RKO (cell line): ENCODE measurements around the gene EDN2.

Source experiments
- DNase-seq: peaks from one replicate; pipeline ENCODE4 v3.0.0-alpha.2; 2016; ENCODE audit warnings: low spot score

EDN2 gene

DNA sequence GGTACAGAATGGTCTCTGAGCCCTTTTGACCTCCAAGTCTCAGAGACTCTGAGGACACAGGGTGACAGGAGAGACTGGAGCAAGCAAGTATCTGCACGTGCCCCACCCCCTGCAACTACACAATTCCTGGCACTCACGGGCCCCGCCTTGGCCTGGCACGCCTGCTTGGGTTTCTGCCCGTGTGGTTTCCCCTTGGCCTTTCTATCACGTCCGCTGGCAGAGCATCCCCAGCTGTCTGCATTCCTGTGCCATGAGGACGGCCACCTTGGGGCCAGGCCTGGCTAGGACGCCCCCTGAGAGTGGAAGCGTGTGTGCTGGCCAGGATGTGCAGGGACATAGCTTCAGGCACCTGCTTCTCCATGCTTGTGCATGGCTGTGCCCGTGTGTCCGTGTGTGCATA, 14.3 kb upstream of the EDN2 start:
- DNase-seq = no peak

DNA sequence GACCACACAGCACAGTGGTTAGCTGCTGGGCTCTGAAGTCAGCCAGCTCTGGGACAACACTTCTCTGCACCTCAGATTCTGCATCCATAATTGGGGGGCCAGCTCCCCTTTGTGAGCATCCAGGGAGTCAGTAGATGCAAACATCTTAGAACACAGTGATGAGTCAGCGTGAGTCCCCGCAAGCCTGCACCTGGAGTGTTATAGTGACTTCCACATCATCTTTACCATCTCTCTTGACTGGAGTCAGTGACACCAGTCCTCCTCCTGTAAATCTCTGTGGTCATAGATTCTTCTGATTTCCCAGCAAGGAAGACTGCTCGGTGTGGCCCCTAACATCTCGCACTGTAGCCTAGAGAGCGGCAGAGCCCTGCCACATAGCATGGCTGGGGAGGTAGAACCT, 13.9 kb upstream of the EDN2 start:
- peak; percentile 52 for DNase-seq

DNA sequence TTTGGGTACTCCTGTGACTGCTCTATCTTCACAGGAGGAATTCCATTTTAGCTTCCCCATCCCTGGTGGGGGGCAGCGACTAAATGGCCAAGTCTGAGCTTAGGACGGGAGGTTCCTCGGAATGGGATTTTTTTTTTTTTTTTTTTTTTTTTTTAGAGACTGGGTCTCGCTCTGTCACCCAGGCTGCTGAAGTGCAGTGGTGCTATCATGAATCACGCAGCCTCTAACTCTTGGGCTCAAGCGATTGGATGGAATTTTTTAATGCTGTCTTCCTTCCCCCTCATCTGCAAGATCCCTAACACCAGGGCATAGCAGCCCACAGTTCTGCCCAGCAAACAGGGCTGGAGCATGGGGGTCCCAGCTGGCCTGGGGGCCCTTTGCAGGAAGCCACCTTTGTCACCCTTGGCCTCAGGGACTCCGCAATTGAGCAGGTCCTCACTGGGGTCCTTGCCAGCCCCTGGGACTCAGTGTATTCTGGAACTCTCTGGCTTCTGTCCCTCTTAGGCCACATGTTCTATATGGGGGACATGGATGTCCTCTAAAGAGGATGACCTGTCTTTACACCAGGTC, 13.1 kb upstream of the EDN2 start:
- DNase-seq = no peak

DNA sequence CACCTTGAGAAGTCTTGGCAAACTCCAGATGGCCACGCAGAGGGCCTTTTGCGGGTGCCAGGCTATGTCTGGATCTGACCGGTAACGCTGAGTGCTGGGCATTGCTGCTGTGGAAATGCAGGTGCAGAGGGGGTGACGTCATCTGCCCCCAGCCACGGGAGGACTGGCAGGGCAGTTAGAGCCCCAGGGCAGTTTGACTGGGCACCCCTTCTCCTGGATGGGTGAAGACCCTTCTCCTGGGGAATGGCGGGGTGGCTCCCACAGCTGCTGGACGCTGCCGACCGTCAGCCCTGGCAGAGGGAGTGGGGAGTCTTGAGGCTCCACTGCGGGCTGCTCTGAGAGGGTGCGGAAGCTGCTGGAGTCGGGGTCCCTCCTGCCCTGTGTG, 12.6 kb upstream of the EDN2 start:
- DNase-seq = no peak

DNA sequence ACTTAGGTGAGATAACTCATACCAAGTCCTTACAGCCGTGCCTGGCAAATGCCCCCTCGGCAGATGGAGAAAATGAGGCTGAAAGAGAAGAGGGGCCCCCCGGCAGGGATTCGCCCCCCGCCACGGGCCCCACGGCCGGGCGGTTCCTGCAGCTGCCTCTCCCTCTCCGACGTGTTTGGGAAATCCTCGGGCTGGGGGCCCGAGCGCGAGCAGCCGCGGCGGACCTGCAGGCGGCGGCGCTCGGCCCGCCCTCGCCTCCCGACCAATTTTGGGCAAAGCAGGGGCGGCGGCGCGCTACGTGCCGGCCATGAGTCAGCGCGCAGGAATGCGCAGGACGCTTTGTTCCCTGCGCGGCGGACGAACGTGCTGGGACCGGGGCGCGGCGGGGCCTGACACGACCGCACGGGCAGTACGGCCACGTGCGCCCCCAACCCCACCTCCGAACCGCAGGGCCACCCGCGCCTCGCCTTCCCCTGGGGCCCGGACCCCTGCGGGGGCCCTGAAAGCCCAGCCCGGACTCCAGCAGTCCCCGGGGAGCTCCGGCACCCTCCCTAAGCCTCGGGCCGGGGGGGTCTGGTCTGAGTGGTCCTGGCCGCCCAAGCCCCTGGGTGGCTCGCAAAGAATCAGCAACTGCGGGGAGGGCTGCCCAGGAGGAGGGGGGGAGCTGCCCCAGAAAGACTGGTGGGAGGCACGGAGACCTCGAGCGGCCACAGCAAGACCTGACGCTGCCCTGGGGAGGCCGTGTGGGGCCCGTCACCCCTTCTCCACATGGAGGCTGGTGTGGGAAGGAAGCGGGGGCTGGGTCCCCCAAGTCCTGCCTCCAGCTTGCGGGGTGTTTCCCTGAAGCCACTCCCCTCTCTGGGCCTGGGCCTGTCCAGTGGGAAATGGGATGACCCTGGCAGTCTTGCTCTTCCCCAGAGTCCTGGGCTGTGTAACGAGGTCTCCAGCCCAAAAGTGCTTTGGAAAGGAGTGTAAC, 11.9 kb upstream of the EDN2 start:
- DNase-seq = peak; percentile 90

DNA sequence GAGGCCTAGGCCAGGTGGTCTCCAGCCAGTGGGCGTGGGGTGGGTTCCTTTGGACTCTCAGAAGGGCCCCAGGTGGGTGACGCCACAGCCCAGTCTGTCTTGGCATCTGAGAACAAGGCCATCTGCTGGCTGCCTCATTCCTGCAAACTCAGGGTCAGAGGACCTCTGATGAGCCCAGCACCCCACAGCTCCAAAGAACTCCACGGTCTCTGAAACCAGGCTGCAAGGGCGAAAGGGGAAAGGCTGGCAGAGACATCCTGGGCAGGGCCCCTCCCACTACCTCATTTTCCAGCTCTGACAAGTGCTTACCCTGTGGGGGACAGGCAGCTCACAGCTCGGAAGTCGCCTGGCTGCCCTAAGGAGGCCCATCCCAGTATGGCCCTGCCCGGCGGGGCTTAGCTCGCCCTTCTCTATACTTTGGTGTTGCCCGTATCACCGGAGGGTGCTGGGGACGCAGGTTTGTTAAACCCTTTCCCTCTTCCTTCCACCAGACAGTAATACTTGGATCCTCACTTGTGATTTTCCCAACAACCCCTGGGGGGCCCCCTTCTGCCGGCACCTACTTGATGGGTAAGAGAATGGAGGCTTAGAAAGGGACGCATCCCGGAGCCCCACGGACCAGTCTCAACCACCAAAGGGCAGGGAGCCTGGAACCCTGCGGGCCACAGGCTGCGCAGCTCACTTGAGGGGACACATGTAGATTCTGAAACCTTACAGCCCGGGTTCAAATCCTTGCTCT, 10.9 kb upstream of the EDN2 start:
- DNase-seq = peak; percentile 57

DNA sequence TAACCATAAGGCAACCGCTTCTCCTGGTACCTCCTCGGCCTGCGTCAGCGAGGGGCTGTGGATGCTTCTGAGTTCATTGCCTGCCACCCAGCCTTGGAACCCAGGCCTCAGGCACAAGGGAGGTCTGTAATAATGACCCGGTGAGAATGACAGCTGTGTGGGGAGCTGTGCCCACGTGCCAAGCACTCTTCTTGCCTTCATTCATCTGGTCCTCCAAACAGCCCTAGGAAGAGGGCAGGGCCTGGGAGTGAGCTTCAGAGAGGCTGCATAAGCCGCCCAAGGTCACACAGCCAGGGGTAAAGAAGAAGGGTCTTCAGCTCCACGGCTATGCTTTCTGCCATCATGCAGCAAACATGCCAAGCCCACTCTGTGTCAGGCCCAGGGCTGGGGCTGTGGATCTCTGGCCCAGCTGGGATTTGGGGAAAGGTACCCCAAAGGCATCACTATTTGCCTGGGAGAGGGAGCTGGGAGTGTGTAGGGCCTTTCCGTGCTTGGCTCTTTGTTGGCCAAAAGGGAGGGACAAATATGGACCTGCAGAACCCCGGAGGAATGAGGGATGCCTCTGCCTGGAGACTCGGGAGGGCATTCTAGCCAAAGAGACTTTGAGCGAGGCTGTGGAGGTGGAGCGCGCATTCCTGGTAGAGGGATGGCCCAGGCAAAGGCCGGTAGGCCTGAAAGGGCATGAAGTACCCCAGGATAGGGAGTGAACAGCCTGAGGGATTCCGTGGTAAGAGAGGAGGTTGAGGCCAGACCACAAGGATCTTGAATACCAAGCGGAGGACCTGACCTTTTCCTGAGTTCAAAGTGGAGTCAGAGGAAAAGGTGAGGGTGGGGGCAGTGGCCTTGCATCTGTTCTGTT, 10.1 kb upstream of the EDN2 start:
- no peak for DNase-seq

DNA sequence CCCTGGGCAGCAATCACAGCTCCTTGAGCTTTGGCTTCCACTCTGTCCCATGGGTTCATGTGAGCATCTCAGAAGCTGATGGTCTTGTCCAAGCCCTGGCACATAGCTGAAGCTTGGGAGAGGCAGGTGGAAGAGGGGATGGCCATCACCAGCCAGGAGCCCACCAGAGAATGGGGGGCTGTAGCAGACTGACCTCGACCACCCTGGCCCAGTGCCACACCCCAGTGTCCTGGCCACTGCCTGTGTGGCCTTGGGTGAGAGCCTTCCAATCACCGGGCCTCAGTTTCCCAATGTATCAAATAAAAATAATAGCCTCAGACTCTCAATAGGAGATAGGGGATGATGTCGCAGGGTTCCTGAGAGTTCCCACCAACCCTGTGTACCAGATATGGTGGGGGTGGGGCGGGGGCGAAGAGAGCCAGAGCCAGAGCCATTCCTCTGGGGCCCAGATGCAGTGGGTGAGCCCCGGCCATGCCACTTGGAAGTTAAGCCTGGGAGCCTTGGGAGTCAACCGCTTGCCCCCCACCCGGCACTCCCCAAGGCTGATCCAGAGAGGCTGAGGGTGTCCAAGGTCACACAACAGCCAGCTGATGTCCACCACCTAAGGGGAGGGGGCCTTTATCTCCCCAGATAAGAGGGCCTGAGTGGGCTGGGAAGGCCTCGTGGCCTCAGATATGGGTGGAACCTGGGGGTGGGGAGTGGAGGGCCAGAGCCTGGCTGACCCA, 9.3 kb upstream of the EDN2 start:
- no peak for DNase-seq

DNA sequence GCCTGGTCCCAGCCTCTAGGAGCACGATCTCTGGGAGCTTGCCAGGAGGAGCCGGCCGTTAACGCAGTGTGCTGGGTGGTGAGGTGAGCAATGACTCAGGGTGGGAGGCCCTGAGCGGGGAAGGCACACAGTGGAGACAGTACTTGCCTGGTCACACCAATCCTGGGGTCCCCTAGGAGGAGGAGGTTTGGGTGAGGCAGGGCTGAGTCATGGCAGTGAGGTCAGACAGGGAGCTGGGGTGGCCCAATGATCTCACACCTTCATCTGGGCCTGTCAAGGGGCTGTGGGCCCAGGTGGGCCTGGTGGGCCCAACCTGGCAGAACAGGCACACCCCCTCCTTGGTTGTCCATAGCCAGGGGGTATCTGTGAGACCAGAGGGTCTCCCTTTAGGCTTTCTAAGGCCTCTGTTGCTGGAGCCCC, 8.6 kb upstream of the EDN2 start:
- DNase-seq = peak; percentile 89

DNA sequence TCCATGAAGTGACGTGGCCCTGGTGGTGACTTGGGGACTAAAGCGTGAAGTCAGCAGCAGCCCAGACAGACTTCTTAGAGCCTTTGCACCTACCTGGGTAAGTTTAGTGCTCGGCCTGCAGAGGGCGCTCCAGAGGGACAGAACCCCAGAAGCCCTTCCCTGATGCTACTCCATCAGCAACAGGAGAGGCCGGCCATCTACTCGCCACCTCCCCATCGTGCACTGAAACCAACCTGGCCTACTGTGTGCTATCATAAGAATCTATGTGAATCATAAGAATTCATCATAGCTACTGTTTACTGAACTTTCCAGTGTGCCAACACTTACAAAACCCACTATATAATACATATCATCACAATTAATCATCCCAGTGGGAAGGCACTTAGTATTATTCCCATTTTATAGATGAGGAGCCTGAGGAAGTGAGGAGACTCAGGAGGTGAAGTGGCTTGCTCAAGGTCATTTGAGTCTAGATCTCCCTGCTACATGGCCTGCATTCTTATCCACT, 7.9 kb upstream of the EDN2 start:
- no peak for DNase-seq

DNA sequence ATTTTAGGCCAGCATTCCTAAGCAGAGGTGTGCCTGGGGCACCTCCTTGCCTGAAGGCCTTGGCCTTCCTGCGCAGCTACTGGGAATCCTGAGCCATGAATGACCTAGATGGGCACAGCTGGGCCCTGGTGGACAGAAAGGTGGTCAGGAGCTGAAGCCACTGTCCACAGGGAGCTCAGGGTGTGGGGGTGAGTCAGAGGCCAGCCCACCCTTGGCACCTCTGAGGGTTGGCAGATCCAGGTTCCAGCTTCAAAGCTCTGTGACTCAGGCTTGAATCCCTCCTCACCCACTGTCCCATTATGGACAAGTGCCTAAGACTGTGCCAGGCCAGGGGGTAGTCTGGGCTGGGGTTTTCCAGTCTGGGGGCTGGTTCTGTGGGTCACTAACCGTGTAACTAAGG, 6.4 kb upstream of the EDN2 start:
- no peak for DNase-seq

DNA sequence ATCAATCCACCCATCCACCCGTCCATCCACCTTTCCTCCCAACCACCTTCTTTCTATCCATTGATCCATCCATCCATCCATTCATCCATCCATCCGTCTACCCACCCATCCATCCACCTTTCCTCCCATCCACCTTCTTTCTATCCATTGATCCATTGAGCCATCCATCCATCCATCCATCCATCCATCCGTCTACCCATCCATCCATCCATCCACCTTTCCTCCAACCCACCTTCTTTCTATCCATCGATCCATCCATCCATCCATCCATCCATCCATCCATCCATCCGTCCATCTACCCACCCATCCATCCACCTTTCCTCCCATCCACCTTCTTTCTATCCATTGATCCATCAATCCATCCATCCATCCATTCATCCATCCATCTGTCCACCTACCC, 5.1 kb upstream of the EDN2 start:
- no peak for DNase-seq

DNA sequence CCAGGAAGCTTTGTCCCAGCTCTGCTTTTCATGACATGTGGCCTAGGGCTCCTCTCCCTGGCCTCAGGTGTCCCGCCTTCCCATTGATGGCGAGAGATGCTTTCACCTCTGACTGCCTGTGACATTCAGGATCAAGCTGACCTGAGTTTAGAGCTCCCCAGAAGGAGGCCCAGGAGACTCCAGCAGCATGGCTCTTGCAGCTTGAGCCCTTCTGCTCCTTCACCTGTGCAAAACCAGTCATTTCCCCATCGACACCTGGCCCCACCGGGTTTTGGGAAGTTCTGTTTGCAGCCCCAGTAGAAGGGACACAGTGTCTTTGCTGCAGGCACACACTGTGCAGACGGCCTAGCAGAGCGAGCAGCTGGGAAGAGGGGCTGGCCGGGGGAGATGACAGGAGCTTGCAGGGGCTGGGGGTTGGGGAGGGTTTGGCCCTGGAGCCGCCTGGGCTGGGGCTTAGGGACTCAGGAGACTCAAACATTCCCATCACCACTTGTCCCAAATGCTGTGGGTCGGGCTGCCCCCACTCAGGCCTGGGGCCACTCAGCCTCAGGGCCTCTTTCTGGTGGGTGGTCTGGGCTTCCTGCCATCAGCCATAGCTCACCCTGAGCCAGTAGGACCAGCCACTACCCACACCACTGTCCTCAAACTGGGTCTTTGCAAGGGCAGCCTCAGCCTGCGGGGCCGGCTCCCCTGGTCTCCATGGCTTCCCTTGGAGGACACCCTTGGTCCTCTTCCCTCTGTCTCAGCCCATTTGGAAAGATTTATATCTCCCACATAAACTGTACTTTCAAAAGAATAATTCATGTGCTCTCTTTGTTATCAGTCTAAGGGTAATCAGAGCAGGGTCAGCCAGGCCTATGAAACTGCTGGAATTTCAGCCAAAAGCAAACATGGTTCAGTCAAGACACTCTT, 3.8 kb upstream of the EDN2 start:
- no peak for DNase-seq

DNA sequence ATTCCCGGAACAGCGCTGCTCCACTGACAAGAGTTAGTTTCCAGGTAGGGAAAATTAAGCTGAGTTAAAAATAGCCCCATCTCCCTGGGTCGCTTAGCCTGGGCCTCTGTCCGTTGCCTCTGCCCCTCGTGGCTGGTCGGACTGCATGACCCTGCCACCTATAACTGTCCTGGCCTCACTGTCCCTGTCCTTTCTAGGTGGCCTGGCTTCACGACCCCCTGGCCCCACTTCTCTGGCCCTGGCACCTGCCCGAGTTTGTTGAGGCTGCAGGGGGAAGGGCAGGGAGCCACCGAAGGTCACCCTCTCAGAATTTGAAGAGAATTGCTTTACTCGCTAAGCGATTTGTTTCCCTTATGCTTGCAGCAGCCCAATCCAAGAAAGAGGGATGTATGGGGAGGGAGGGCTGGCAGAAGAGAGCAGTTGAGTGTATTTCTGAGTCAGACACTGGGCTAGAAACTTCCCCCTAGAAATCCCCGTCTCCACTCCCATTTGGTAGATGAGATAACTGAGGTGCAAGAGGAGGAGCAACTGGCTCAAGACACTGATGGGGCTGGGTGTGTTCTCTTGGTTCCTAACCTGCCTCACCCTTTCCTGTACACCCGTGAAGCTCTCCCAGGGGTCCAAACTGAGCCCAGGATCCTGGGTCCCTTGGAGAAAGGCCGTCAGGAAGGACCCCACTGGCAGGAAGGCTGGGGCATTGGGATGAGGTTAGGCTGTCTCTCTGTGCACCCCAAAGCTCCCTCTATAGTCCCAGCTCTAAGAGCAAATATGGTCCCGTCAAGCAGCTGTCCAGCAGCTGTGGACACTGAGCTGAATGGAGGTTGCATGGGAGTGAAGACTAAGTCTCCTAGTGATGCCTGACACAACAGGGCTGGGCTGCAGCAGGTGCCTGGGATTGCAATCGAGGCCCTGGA, 2.9 kb upstream of the EDN2 start:
- DNase-seq = no peak

DNA sequence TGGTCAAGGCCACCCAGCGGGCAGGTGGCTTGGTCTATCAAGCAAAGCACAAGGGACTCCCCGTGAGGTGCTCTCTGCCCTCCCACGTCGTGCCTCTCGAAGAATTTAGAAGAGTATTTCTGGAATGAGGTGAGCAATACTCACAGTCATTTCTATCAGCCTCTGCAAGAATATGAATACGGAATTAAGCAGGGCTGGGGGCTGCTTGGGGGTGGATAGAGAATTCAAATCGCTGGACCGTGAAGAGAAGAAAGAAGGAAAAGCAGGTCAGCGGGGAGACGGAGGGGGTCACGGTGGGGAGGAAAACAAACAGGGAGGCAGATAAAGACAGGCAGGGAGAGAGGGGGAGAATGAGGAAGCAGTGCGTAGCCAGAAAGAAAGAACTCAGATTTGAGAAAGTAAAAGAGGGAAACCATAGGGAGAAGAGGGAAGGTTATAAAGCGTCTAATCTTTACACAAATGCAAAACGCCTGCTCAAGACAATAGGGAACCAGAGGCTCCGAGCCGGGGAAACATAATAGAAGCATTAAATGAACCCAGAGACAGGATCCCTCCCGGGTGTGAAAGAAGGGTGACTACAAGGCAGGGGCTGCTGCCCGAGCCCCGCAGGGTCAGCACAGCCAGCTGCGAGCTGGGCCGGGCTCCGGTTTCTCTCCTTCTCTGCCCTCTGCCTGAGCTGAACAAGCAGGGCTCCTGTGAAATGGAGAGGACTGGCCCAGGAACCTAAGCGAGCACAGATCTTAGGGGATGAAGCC, 2.1 kb upstream of the EDN2 start:
- DNase-seq = no peak

DNA sequence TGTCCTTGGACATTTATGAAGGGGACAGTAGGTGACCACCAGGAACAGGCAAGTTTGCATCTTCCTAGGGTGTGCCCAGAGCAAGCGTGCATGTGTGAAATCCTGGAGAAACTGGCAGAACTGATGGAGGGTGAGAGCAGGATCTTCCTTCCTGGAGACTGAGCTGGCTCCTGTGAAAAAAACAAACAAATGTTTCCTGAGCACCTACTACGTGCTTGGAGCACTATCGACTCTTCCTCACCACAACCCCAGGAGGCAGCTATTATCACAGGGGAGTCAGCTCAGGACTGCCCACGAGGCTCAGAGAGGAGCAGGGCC, 1.5 kb upstream of the EDN2 start:
- no peak for DNase-seq

DNA sequence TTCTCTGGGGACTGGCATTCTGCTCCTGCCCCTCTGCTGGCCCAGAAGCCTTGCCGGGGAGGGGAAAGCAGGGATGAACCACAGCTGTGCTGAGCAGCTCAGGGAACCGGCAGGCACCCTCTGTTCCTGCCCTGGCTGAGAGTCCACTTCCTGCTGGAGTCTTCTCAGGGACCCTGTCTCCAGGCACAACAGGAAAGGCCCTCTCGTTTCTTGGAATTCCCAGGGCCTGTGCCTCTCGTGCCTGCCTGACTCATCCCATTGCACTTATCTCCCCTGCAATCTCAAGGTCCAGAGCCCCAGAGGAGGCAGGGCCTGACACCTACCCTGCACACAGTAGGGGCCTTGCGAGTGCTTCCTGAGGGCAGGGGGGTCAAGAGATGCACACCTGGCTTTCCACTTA, 1.1 kb upstream of the EDN2 start:
- DNase-seq = no peak

DNA sequence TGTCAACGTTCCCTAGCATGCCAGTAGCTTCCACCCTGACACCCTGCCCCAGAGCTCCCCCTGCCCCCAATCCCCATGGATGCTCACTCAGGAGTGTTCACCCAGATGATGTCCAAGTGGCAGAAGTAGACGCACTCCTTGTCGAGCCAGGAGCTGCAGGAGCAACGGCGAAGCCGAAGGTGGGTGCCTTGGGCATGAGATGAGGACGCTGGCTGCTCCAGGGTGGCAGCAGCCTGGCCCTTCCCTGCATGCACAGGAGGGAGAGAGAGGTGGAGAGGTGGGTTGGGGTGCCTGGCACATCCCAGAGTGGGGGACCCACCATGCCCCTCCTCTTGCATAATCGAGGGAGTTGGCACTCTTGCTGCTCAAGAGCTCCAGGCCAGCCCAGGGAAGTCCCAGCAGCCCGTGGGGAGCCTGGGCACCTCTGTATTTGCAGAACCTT, 502 bp downstream of the EDN2 start:
- no peak for DNase-seq
